Endothelial cell of umbilical vein (primary cell): Measurements from ENCODE around the gene MALRD1. TPM values are rescaled to one million over a fixed set of nuclear protein-coding genes. Genes with fewer than 3 reads are reported as not detected.

ENCODE experiments used
- BruUV-seq: library from RNA; stranded (reverse); fragments of 400-500 nt; replicated peaks from 2 replicates; lab custom pipeline; 2021; lab: Mats Ljungman, UMichigan
- CTCF ChIA-PET: fragments of 300-600, 350-600 bp; sonication (Branson Sonifier 250); formaldehyde crosslinking; loops from one replicate; lab custom pipeline; 2021; ENCODE audit warnings: antibody characterized with exemption, inconsistent platforms; lab: Charles Lee
- POLR2A ChIA-PET: fragments of 300-600, 350-600 bp; sonication (Branson Sonifier 250); formaldehyde crosslinking; loops from one replicate; lab custom pipeline; 2021; ENCODE audit warnings: antibody characterized with exemption, inconsistent platforms; lab: Charles Lee
- DNase-seq: peaks from one replicate; pipeline ENCODE4 v3.0.0-alpha.2; 2011; ENCODE audit warnings: low read depth, low spot score
- FAIRE-seq: peaks from 2 replicates; lab custom pipeline; 2011; peaks lifted over from hg19 to GRCh38; lab: Jason Lieb, UNC
- H2AFZ ChIP-seq: 2 replicates; pipeline ENCODE4 v1.6.0; 2012; ENCODE audit warnings: low read depth, low read length, control low read depth, inconsistent platforms
- H3K27ac ChIP-seq: 2 replicates; pipeline ENCODE4 v1.5.1; 2011; ENCODE audit warnings: low read depth, mild to moderate bottlenecking, control low read depth, low read length, moderate library complexity; ENCODE audit not compliant: insufficient read depth
- H3K27me3 ChIP-seq, 2 experiments: 2 replicates each; pipeline versions ENCODE4 v1.6.0 to v1.6.1; 2011; ENCODE audit warnings: low read length in 2 of 2, mixed read lengths in 1 of 2; ENCODE audit not compliant: control insufficient read depth in 2 of 2, insufficient read depth in 2 of 2
- H3K36me3 ChIP-seq, 2 experiments: 2 replicates in 1 of 2; 3 replicates in 1 of 2; pipeline ENCODE4 v1.5.1; 2011; ENCODE audit warnings: low read length in 2 of 2, mild to moderate bottlenecking in 1 of 2, moderate library complexity in 1 of 2; ENCODE audit not compliant: control insufficient read depth in 2 of 2, insufficient read depth in 2 of 2; ENCODE audit errors: extremely low read depth in 1 of 2
- H3K4me1 ChIP-seq: 3 replicates; pipeline ENCODE4 v1.5.1; 2011; ENCODE audit warnings: mild to moderate bottlenecking, low read length; ENCODE audit not compliant: control insufficient read depth, insufficient read depth; ENCODE audit errors: extremely low read depth
- H3K4me2 ChIP-seq: 2 replicates; pipeline ENCODE4 v1.6.1; 2011; ENCODE audit warnings: low read length, control low read depth, mixed read lengths; ENCODE audit not compliant: insufficient read depth
- H3K4me3 ChIP-seq, 3 experiments: fragments of 200-600 bp in 1 of 3; sonication (generic), shearing (Covaris generic) in 1 of 3; replicated peaks in 1 of 3; 2 replicates each; pipeline ENCODE4 v1.5.1; 2011 to 2016; ENCODE audit warnings: control low read depth in 3 of 3, low read length in 3 of 3, mild to moderate bottlenecking in 2 of 3, inconsistent platforms in 1 of 3, low read depth in 1 of 3, moderate library complexity in 1 of 3; ENCODE audit not compliant: insufficient read depth in 1 of 3
- H3K79me2 ChIP-seq: 2 replicates; pipeline ENCODE4 v1.6.0; 2012; ENCODE audit warnings: low read length, inconsistent platforms; ENCODE audit not compliant: control insufficient read depth, insufficient read depth
- H3K9ac ChIP-seq: replicated peaks from 2 replicates; pipeline ENCODE3; 2011; ENCODE audit warnings: low read length, control low read depth; ENCODE audit not compliant: insufficient read depth; ENCODE audit errors: extremely low read depth
- H3K9me1 ChIP-seq: replicated peaks from 3 replicates; pipeline ENCODE4 v1.6.0; 2011; ENCODE audit warnings: mild to moderate bottlenecking, low read length; ENCODE audit not compliant: control insufficient read depth, insufficient read depth; ENCODE audit errors: extremely low read depth
- H3K9me3 ChIP-seq: replicated peaks from 2 replicates; pipeline ENCODE4 v1.5.1; 2012; ENCODE audit warnings: low read length, inconsistent platforms; ENCODE audit not compliant: control insufficient read depth, insufficient read depth
- H4K20me1 ChIP-seq: replicated peaks from 2 replicates; pipeline ENCODE3; 2011; ENCODE audit warnings: mild to moderate bottlenecking, low read length; ENCODE audit not compliant: control insufficient read depth, insufficient read depth; ENCODE audit errors: extremely low read depth
- EZH2 ChIP-seq: IDR thresholded peaks from 2 replicates; pipeline ENCODE4 v1.6.1; 2012; ENCODE audit warnings: borderline replicate concordance, low read depth, mild to moderate bottlenecking, moderate library complexity, low read length, inconsistent platforms; ENCODE audit not compliant: severe bottlenecking
- FOS ChIP-seq: IDR thresholded peaks from 2 replicates; pipeline ENCODE4 v1.6.1; 2011; ENCODE audit warnings: mild to moderate bottlenecking, low read length, moderate library complexity, borderline replicate concordance; ENCODE audit not compliant: insufficient read depth
- GATA2 ChIP-seq: IDR thresholded peaks from 2 replicates; pipeline ENCODE4 v1.7.0; 2011; ENCODE audit warnings: low read depth, mild to moderate bottlenecking, moderate library complexity, mixed read lengths, low read length; ENCODE audit not compliant: insufficient read length, insufficient read depth
- JUN ChIP-seq: IDR thresholded peaks from 2 replicates; pipeline ENCODE4 v1.6.1; 2011; ENCODE audit warnings: borderline replicate concordance, low read depth; ENCODE audit not compliant: insufficient read length, insufficient read depth
- MYC ChIP-seq: IDR thresholded peaks from one replicate; pipeline ENCODE4 v1.6.1; 2011; ENCODE audit warnings: mild to moderate bottlenecking, low read depth, low read length
- POLR2A ChIP-seq: IDR thresholded peaks from 2 replicates; pipeline ENCODE4 v1.6.1; 2012; ENCODE audit warnings: low read depth, mild to moderate bottlenecking, control low read depth, low read length
- POLR2AphosphoS5 ChIP-seq: IDR thresholded peaks from 2 replicates; pipeline ENCODE4 v1.6.1; 2012; ENCODE audit warnings: low read depth, mild to moderate bottlenecking, control low read depth, low read length, moderate library complexity; ENCODE audit not compliant: insufficient read depth
- dilution Hi-C: fragments of 300-500 bp; cut with MboI; formaldehyde crosslinking; loops from one replicate; pipeline ENCODE4 v1.15.0; 2019; ENCODE audit warnings: low sequenced_read_pairs; ENCODE audit not compliant: extremely low pct_ligation_motif_present
- intact Hi-C: fragments of 100-400 bp; cut with micrococcal nuclease; formaldehyde crosslinking; loops from one replicate; pipeline ENCODE4 v1.10.0; 2022
- polyA plus RNA-seq, 4 experiments: library from polyadenylated mRNA; depleted of rRNA in 3 of 4; stranded (reverse) in 3 of 4; unstranded in 1 of 4; fragments of >200 nt; gene quantifications; 2 replicates each; pipeline versions ENCODE4 v1.2.1 to v1.2.3, GENCODE V29; 2011 to 2012; ENCODE audit warnings: missing spikeins in 1 of 4
- total RNA-seq: library from RNA; stranded (reverse); gene quantifications from 2 replicates; pipeline ENCODE4 v1.2.3, GENCODE V29; 2021
- TF ChIP-seq, protein P1 (sequence below): IDR thresholded peaks from 2 replicates; pipeline ENCODE4 v1.6.1; 2011; ENCODE audit not compliant: insufficient read depth, insufficient read length
- TF ChIP-seq, protein P2 (sequence below), 2 donors: IDR thresholded peaks; 1 replicate in 1 of 2; 2 replicates in 1 of 2; pipeline ENCODE4 v1.5.1; 2011; ENCODE audit warnings: low read length in 2 of 2, mild to moderate bottlenecking in 2 of 2, moderate library complexity in 2 of 2, control low read depth in 1 of 2, inconsistent platforms in 1 of 2, low read depth in 1 of 2; ENCODE audit not compliant: insufficient read depth in 1 of 2; ENCODE audit errors: extremely low read depth in 1 of 2

The MALRD1 gene
- total and polyA plus RNA-seq, 2 donors (not counting 3 experiments of a cell fraction or from before 2014, with no cell fraction given) = not detected

DNA sequence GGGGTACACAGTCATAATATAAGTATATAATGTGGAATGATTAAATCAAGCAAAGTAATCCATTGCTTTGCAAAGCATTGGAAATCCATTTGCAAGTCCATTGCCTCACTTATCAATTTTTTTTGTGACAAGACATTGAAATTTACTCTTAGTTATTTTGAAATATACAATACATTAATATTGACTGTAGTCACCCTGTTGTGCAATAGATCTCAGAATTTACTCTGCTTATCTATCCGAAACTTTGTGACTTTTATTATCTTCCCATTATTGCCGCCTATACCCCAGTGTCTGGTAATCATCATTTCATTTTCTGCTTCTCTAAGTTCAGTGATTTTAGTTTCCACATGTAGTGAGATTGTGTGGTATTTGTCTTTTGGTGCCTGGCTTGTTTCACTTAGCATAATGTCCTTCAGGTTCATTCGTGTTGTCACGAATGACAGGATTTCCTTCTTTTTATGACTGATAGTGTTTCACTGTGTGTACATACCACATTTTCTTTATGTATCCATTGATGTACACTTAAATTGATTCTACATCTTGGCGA is 5.8 kb downstream of the MALRD1 start:
- Histone ChIP-seq H3K27ac (no peak overlapping the region), H3K27me3 (no peaks in the 10 kb centered on the region), H3K9ac (no peak overlapping the region), H3K36me3 (no peaks in the 10 kb centered on the region), H4K20me1 (no peaks in the 10 kb centered on the region), H3K4me3 (no peak overlapping the region), H3K9me3 (peaks cover 2% of the 10 kb centered on the region), H3K79me2 (no peaks in the 10 kb centered on the region), H3K4me1 (no peaks in the 10 kb centered on the region), H3K9me1 (no peaks in the 10 kb centered on the region), H2AFZ (no peak overlapping the region), H3K4me2 (no peak overlapping the region)
- DNase-seq (no peak), FAIRE-seq (no peak)
- TF ChIP-seq JUN = no peak
- no peak for TF ChIP-seq MYC
- no peak for TF ChIP-seq FOS
- no peak for TF ChIP-seq GATA2
- TF ChIP-seq, protein P1, sequence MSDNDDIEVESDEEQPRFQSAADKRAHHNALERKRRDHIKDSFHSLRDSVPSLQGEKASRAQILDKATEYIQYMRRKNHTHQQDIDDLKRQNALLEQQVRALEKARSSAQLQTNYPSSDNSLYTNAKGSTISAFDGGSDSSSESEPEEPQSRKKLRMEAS = no peak
- no peak for TF ChIP-seq POLR2A
- TF ChIP-seq, protein P2, sequence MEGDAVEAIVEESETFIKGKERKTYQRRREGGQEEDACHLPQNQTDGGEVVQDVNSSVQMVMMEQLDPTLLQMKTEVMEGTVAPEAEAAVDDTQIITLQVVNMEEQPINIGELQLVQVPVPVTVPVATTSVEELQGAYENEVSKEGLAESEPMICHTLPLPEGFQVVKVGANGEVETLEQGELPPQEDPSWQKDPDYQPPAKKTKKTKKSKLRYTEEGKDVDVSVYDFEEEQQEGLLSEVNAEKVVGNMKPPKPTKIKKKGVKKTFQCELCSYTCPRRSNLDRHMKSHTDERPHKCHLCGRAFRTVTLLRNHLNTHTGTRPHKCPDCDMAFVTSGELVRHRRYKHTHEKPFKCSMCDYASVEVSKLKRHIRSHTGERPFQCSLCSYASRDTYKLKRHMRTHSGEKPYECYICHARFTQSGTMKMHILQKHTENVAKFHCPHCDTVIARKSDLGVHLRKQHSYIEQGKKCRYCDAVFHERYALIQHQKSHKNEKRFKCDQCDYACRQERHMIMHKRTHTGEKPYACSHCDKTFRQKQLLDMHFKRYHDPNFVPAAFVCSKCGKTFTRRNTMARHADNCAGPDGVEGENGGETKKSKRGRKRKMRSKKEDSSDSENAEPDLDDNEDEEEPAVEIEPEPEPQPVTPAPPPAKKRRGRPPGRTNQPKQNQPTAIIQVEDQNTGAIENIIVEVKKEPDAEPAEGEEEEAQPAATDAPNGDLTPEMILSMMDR (IDR thresholded peaks at IDR 0.05; ENCODE audit: extremely low read depth in 1 of 2, insufficient read depth in 1 of 2, low read depth in 1 of 2, low read length in 2 of 2) = no peak
- no peak for TF ChIP-seq EZH2
- no peak for TF ChIP-seq POLR2AphosphoS5
- ChIA-PET POLR2A (no interaction called here), CTCF (no interaction called here)
- BruUV-seq = no TSS peak
- dilution Hi-C loops (no loop called here), intact Hi-C loops (no loop called here)
